NB4 (cell line): ENCODE measurements around the gene TCTN1.
"Not testable (repeated sequence)": the region's sequence is repeated elsewhere in the genome, so short reads cannot be mapped to it uniquely, and the experiment has no call there.

Experiments used
- MAX ChIP-seq: IDR thresholded peaks from 2 replicates; pipeline ENCODE4 v1.6.1; 2011; ENCODE audit warnings: low read depth, low read length
- MYC ChIP-seq: IDR thresholded peaks from 2 replicates; pipeline ENCODE4 v1.6.1; 2011; ENCODE audit warnings: low read depth, low read length
- POLR2A ChIP-seq: IDR thresholded peaks from 2 replicates; pipeline ENCODE4 v1.6.1; 2011; ENCODE audit warnings: mild to moderate bottlenecking; ENCODE audit not compliant: insufficient read length; ENCODE audit errors: extremely low read depth
- TF ChIP-seq, protein P1 (sequence below): IDR thresholded peaks from one replicate; pipeline ENCODE4 v1.5.1; 2012; ENCODE audit warnings: low read depth, low read length

GRCh38 chr12:110654238-110654637 is 40.3 kb downstream of the TCTN1 start:
- TF ChIP-seq, protein P1, sequence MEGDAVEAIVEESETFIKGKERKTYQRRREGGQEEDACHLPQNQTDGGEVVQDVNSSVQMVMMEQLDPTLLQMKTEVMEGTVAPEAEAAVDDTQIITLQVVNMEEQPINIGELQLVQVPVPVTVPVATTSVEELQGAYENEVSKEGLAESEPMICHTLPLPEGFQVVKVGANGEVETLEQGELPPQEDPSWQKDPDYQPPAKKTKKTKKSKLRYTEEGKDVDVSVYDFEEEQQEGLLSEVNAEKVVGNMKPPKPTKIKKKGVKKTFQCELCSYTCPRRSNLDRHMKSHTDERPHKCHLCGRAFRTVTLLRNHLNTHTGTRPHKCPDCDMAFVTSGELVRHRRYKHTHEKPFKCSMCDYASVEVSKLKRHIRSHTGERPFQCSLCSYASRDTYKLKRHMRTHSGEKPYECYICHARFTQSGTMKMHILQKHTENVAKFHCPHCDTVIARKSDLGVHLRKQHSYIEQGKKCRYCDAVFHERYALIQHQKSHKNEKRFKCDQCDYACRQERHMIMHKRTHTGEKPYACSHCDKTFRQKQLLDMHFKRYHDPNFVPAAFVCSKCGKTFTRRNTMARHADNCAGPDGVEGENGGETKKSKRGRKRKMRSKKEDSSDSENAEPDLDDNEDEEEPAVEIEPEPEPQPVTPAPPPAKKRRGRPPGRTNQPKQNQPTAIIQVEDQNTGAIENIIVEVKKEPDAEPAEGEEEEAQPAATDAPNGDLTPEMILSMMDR: not testable (repeated sequence)
- TF ChIP-seq MAX, POLR2A, MYC: not testable (repeated sequence)
